HEK293T (cell line): Measurements from ENCODE around the gene CUX1.

Experiments
- CTCF ChIA-PET: fragments of 350-600 bp; formaldehyde crosslinking; extraction: SDS; loops from one replicate; lab custom pipeline; 2021; ENCODE audit warnings: antibody characterized with exemption, inconsistent platforms; lab: Yijun Ruan, JAX
- POLR2A ChIA-PET: fragments of 350-600 bp; formaldehyde crosslinking; extraction: SDS; loops from one replicate; lab custom pipeline; 2020; ENCODE audit warnings: antibody characterized with exemption, inconsistent platforms; lab: Yijun Ruan, JAX
- DNase-seq: peaks from one replicate; pipeline ENCODE4 v3.0.0; 2012; ENCODE audit warnings: mixed read lengths; ENCODE audit errors: extremely low spot score
- ARNT ChIP-seq: fragments of 450-650 bp; IDR thresholded peaks from 2 replicates; pipeline ENCODE4 v1.6.1; 2017; ENCODE audit warnings: mild to moderate bottlenecking
- BHLHE40 ChIP-seq: fragments of 450-650 bp; IDR thresholded peaks from 2 replicates; pipeline ENCODE4 v1.6.1; 2016; ENCODE audit warnings: mild to moderate bottlenecking, moderate library complexity, borderline replicate concordance
- CTBP1 ChIP-seq: fragments of 450-650 bp; IDR thresholded peaks from 2 replicates; pipeline ENCODE4 v1.6.1; 2016; ENCODE audit warnings: borderline replicate concordance
- ELF4 ChIP-seq: fragments of 450-650 bp; IDR thresholded peaks from 2 replicates; pipeline ENCODE4 v1.6.1; 2017; ENCODE audit warnings: antibody characterized with exemption
- FOXA1 ChIP-seq: fragments of 450-650 bp; IDR thresholded peaks from 2 replicates; pipeline ENCODE4 v1.6.1; 2016; ENCODE audit warnings: mild to moderate bottlenecking
- FOXK2 ChIP-seq: fragments of 450-650 bp; IDR thresholded peaks from 2 replicates; pipeline ENCODE4 v1.6.1; 2016; ENCODE audit warnings: mild to moderate bottlenecking
- FOXM1 ChIP-seq: fragments of 450-650 bp; IDR thresholded peaks from 2 replicates; pipeline ENCODE4 v1.6.1; 2017; ENCODE audit warnings: mild to moderate bottlenecking, borderline replicate concordance
- HDGF ChIP-seq: fragments of 450-650 bp; IDR thresholded peaks from 2 replicates; pipeline ENCODE4 v1.6.1; 2017; ENCODE audit warnings: antibody characterized with exemption, borderline replicate concordance
- L3MBTL2 ChIP-seq: fragments of 450-650 bp; conservative IDR thresholded peaks from 2 replicates; pipeline ENCODE4 v1.6.1; 2016; ENCODE audit warnings: mild to moderate bottlenecking
- LEF1 ChIP-seq: fragments of 450-650 bp; IDR thresholded peaks from 2 replicates; pipeline ENCODE4 v1.6.1; 2017; ENCODE audit warnings: mild to moderate bottlenecking, borderline replicate concordance
- NFRKB ChIP-seq: fragments of 450-650 bp; IDR thresholded peaks from 2 replicates; pipeline ENCODE4 v1.6.1; 2016; ENCODE audit warnings: mild to moderate bottlenecking, moderate library complexity
- PKNOX1 ChIP-seq: fragments of 450-650 bp; IDR thresholded peaks from 2 replicates; pipeline ENCODE4 v1.6.1; 2016
- SP1 ChIP-seq: fragments of 450-650 bp; IDR thresholded peaks from 2 replicates; pipeline ENCODE4 v1.6.1; 2017
- SUZ12 ChIP-seq: fragments of 450-650 bp; IDR thresholded peaks from 2 replicates; pipeline ENCODE4 v1.6.1; 2016; ENCODE audit warnings: mild to moderate bottlenecking
- TARDBP ChIP-seq: fragments of 450-650 bp; IDR thresholded peaks from 2 replicates; pipeline ENCODE4 v1.6.1; 2016
- ZNF384 ChIP-seq: fragments of 450-650 bp; IDR thresholded peaks from 2 replicates; pipeline ENCODE4 v1.6.1; 2016

The CUX1 gene

DNA sequence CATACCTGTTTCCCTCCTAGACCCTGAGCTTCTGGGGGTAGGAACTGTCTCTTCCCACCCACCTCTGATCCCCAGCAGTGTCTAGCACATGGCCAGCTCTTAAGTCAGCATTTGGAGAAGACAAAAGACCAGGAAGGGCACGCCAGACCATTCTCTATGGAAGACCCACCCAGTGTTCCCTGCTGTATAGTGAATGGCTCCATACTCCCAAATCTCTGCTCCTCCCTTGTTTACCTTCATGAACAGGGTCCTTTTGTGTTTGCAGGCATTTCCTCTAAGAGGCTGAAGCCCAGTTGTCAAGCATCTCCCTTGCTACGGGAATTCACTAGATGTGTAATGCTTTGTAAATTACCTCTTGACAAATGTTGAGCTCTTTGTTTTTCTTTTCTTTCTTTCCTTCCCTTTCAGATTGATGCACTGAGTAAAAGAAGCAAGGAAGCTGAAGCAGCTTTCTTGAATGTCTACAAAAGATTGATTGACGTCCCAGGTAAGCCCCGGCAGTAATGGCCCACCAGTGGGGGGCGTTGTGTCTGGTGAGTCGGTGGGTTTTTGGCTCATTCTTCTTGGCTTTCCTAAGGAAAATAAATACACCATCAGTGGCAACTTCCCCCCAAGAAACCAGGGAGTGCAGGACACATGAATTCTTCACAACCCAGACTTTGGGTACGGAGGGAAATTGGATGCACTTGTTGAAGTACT lies 252.7 kb downstream of the CUX1 start:
- CTCF ChIA-PET = interaction anchor here (0.6 kb wide), 1 partner anchor 9 kb away, joined by 3 read pairs; no protein-coding TSS in a partner anchor

GRCh38 chr7:102072003-102072402 lies 254.6 kb downstream of the CUX1 start:
- POLR2A ChIA-PET = no interaction called here
- CTCF ChIA-PET = no interaction called here
- DNase-seq = no peak
- no peak for TF ChIP-seq NFRKB
- no peak for TF ChIP-seq FOXK2
- no peak for TF ChIP-seq FOXA1
- TF ChIP-seq CTBP1 = no peak
- TF ChIP-seq SP1 = no peak
- TF ChIP-seq FOXM1 = no peak
- TF ChIP-seq ARNT = no peak
- no peak for TF ChIP-seq L3MBTL2

More for the DNA sequence above, 252.7 kb downstream of the CUX1 start:
- no peak for DNase-seq
- POLR2A ChIA-PET = no interaction called here
- TF ChIP-seq ZNF384 (no peak), ARNT (no peak), NFRKB (no peak), FOXK2 (no peak), BHLHE40 (no peak), PKNOX1 (no peak)

DNA sequence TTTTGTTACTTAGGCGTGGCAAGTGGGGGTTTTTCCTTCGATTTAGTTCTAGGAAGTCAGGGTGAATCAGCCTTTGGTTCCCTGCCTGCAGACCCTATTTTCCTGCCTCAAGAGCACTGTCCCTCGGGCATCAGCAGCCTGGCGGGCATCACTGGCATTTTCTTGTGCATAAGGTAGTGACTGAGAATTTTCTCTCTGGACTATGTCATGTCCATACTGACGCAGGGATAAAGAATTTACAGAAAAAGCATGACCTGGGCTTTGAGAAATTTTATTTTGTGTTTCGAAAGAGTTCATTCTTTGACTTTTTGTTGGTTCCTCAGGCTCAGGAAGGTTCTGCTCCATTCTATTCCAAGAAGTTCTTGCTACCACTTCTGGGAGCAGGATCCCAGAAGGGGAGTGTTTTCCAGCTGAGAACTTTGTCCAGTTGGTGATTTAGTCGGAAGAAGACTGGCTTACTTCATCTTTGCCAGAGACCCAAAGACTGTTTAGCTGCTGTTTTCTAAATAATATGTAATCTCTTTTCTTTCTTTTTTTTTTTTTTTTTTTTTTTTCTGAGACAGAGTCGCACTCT lies 255.3 kb downstream of the CUX1 start:
- ChIA-PET CTCF (no interaction called here), POLR2A (no interaction called here)
- no peak for DNase-seq
- no peak for TF ChIP-seq TARDBP
- no peak for TF ChIP-seq SUZ12
- TF ChIP-seq PKNOX1 = no peak
- no peak for TF ChIP-seq ZNF384
- TF ChIP-seq BHLHE40 = no peak
- no peak for TF ChIP-seq HDGF
- no peak for TF ChIP-seq ELF4
- TF ChIP-seq CTBP1 = no peak
- no peak for TF ChIP-seq ARNT
- TF ChIP-seq FOXM1 = no peak
- TF ChIP-seq SP1 = no peak
- no peak for TF ChIP-seq L3MBTL2
- TF ChIP-seq FOXA1 = no peak
- TF ChIP-seq LEF1 = no peak
- no peak for TF ChIP-seq FOXK2
- no peak for TF ChIP-seq NFRKB

DNA sequence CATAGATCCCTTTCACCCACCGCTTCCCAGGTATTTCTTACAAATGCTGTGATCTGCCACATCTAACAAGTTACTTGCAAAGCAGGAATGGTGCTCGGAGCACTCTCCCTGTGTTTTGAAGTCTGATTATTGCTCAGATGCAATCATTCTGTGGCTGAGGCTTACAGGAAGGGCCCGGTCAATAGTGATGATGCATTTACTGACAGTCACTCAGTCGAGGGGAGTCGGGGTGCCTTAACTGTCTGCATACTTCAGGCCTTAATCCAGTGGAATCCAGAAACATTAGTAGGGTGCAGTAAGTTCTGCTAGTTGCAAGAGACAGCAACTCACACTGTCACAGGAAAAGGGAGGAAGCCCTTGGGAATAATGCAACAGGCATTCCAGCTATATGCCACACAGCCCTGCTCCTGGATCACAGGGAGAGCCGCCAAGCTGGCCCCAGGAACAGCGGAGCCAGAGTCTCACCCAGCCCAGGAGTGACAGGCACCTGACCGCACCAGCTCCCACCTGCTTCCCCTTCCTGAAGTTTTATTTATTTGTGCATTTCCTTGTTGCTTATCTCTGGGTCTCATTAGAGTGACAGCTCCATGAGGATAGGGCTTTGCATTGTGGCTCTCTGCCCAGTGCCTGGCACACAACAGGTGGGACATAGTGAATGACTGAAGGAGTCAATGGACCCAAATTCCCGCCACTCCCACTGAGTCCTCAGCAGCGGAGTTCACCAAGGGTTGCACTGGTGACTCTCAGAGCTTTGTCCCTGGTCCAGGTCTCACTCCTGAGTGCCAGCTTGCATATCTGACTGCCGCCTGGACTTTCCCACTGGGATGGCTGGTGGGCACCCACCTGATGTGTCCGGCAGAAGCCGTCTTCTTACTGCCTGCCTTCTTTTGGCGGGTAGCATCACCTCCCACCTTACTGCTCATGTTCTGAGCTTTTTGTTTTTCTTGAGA lies 256.8 kb downstream of the CUX1 start:
- DNase-seq = no peak
- ChIA-PET CTCF (no interaction called here), POLR2A (no interaction called here)
- TF ChIP-seq L3MBTL2 = no peak
- TF ChIP-seq LEF1 = no peak
- TF ChIP-seq PKNOX1 = no peak
- TF ChIP-seq CTBP1 = no peak
- no peak for TF ChIP-seq FOXM1
- TF ChIP-seq TARDBP = no peak
- TF ChIP-seq BHLHE40 = no peak

DNA sequence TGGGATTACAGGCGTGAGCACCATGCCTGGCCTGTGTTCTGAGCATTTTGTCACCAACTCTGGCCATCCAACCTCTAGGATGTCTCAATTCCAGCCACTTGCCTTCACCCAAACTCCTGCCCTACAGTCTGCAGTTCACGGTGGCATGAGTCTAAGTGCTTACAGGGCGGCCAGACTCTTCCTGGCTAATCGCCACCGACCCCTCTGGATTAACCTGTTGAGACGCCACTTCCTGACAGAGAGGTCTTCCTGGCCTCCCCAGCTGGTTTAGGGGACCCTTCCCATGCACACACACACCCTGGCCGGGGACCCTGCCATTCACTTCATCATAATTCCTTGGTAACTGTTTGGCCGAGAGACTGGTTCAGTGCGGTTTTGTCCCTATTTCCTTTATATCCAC lies 257.7 kb downstream of the CUX1 start:
- no peak for DNase-seq
- ChIA-PET CTCF (no interaction called here), POLR2A (no interaction called here)
- no peak for TF ChIP-seq SP1
- no peak for TF ChIP-seq TARDBP
- no peak for TF ChIP-seq BHLHE40
- TF ChIP-seq L3MBTL2 = no peak
- TF ChIP-seq ELF4 = no peak
- TF ChIP-seq LEF1 = no peak
- TF ChIP-seq ARNT = no peak
- no peak for TF ChIP-seq FOXA1
